Activated CD4-positive, alpha-beta memory T cell treated with anti-CD3 and anti-CD28 coated beads for 36 hours (primary cell): ENCODE data around the gene CAPZA2. TPM values are rescaled to one million over a fixed set of nuclear protein-coding genes. Genes with fewer than 3 reads are reported as not detected.
"Not testable (repeated sequence)": the region's sequence is repeated elsewhere in the genome, so short reads cannot be mapped to it uniquely, and the experiment has no call there.

Experiments
- CTCF ChIA-PET: fragments of 350-600 bp; sonication (Branson Sonifier 250); formaldehyde crosslinking; loops from one replicate; lab custom pipeline; 2021; ENCODE audit warnings: antibody characterized with exemption, inconsistent platforms; lab: Charles Lee
- POLR2A ChIA-PET: fragments of 350-600 bp; sonication (Branson Sonifier 250); formaldehyde crosslinking; loops from one replicate; lab custom pipeline; 2021; ENCODE audit warnings: antibody characterized with exemption; lab: Charles Lee
- DNase-seq: peaks from one replicate; pipeline ENCODE4 v3.0.0-alpha.2; 2020
- H3K27ac Mint-ChIP-seq: one replicate; pipeline ENCODE4 v1.8.0; 2021; ENCODE audit warnings: mixed read lengths
- H3K27me3 Mint-ChIP-seq: one replicate; pipeline ENCODE4 v1.8.0; 2021; ENCODE audit warnings: mixed read lengths
- H3K36me3 Mint-ChIP-seq: one replicate; pipeline ENCODE4 v1.8.0; 2021; ENCODE audit warnings: mixed read lengths
- H3K4me1 Mint-ChIP-seq: one replicate; pipeline ENCODE4 v1.8.0; 2021; ENCODE audit warnings: low read depth, mixed read lengths
- H3K4me3 Mint-ChIP-seq: one replicate; pipeline ENCODE4 v1.8.0; 2021; ENCODE audit warnings: mild to moderate bottlenecking, mixed read lengths
- H3K9me3 Mint-ChIP-seq: one replicate; pipeline ENCODE4 v1.8.0; 2021; ENCODE audit warnings: mixed read lengths
- intact Hi-C: fragments of 100-400 bp; cut with micrococcal nuclease; formaldehyde crosslinking; loops from one replicate; pipeline ENCODE4 v1.15.1; 2023
- total RNA-seq, 2 experiments: library from RNA; stranded (reverse); gene quantifications; one replicate each; pipeline ENCODE4 v1.2.3, GENCODE V29; 2021

The CAPZA2 gene
- total RNA-seq, 2 experiments from 2014 or later: 163 to 176 TPM

- Mint-ChIP-seq H3K9me3 (no peaks in the 10 kb centered on the region), H3K27ac (no peak overlapping the region), H3K4me3 (no peak overlapping the region), H3K36me3 (no peaks in the 10 kb centered on the region), H3K27me3 (peaks cover 3% of the 10 kb centered on the region), H3K4me1 (peaks cover 4% of the 10 kb centered on the region)
- intact Hi-C loops: loop anchor here (1.0 kb wide), 5 partner anchors 24 to 197 kb away; no protein-coding TSS in a partner anchor
- CTCF ChIA-PET: interaction anchor here (0.6 to 4.0 kb wide), 15 partner anchors 9 to 204 kb away, joined by 3 to 77 read pairs (median 5); partner anchors contain the start of gene ST7
- peak; percentile 84 for DNase-seq
- POLR2A ChIA-PET: no interaction called here
These were observed 67.8 kb downstream of the CAPZA2 start for GRCh38 chr7:116929914-116930913.

GRCh38 chr7:116932566-116932965 is 70.2 kb downstream of the CAPZA2 start:
- ChIA-PET POLR2A (no interaction called here), CTCF (interaction anchor here (0.6 to 3.6 kb wide), 8 partner anchors 10 to 413 kb away, joined by 3 to 18 read pairs (median 4); no protein-coding TSS in a partner anchor)
- peaks cover 4% of the 10 kb centered on the region for H3K4me1 Mint-ChIP-seq
- H3K27me3 Mint-ChIP-seq: peaks cover 12% of the 10 kb centered on the region
- H3K4me3 Mint-ChIP-seq: no peak overlapping the region
- no peak for DNase-seq
- intact Hi-C loops: no loop called here
- H3K9me3 Mint-ChIP-seq: no peaks in the 10 kb centered on the region
- H3K27ac Mint-ChIP-seq: no peak overlapping the region
- no peaks in the 10 kb centered on the region for H3K36me3 Mint-ChIP-seq

GRCh38 chr7:116933465-116933864 is 71.1 kb downstream of the CAPZA2 start:
- H3K27me3 Mint-ChIP-seq: peaks cover 16% of the 10 kb centered on the region
- no peak for DNase-seq
- no peaks in the 10 kb centered on the region for H3K36me3 Mint-ChIP-seq
- POLR2A ChIA-PET: no interaction called here
- H3K27ac Mint-ChIP-seq: no peak overlapping the region
- H3K4me3 Mint-ChIP-seq: no peak overlapping the region
- no peaks in the 10 kb centered on the region for H3K9me3 Mint-ChIP-seq
- peaks cover 4% of the 10 kb centered on the region for H3K4me1 Mint-ChIP-seq
- CTCF ChIA-PET: interaction anchor here (0.6 to 1.6 kb wide), 5 partner anchors 36 to 197 kb away, joined by 3 to 15 read pairs (median 4); no protein-coding TSS in a partner anchor
- intact Hi-C loops: no loop called here

- Mint-ChIP-seq H3K4me3 (no peak overlapping the region), H3K4me1 (peaks cover 4% of the 10 kb centered on the region), H3K9me3 (no peaks in the 10 kb centered on the region), H3K27me3 (peaks cover 19% of the 10 kb centered on the region), H3K27ac (no peak overlapping the region), H3K36me3 (no peaks in the 10 kb centered on the region)
- CTCF ChIA-PET: interaction anchor here (0.9 to 2.1 kb wide), 3 partner anchors 9 to 193 kb away, joined by 3 to 14 read pairs (median 3); no protein-coding TSS in a partner anchor
- no peak for DNase-seq
- intact Hi-C loops: no loop called here
- POLR2A ChIA-PET: no interaction called here
These were observed 72.2 kb downstream of the CAPZA2 start for GRCh38 chr7:116934580-116934979.

DNA sequence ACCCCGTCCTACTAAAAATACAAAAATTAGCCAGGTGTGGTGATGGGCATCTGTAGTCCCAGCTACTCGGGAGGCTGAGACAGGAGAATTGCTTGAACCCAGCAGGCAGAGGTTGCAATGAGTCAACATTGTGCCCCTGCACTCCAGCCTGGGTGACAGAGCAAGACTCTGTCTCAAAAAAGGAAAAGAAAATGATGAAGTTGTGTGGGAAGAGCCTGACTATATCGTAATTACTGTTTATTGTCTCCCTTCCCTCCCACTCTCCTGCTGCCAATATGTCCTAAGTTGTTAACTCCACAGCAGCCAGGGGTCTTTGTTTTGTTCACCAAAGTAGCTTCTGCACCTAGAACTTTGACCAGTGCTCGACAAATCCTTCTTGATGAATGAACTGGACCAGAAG is 74.5 kb downstream of the CAPZA2 start:
- H3K4me1 Mint-ChIP-seq, H3K36me3 Mint-ChIP-seq, DNase-seq, POLR2A ChIA-PET, H3K4me3 Mint-ChIP-seq, intact Hi-C loops, H3K27ac Mint-ChIP-seq, H3K9me3 Mint-ChIP-seq: not testable (repeated sequence)
- peaks cover 18% of the 10 kb centered on the region for H3K27me3 Mint-ChIP-seq
- CTCF ChIA-PET: interaction anchor here (0.7 kb wide), 1 partner anchor 74 kb away, joined by 4 read pairs; no protein-coding TSS in a partner anchor

DNA sequence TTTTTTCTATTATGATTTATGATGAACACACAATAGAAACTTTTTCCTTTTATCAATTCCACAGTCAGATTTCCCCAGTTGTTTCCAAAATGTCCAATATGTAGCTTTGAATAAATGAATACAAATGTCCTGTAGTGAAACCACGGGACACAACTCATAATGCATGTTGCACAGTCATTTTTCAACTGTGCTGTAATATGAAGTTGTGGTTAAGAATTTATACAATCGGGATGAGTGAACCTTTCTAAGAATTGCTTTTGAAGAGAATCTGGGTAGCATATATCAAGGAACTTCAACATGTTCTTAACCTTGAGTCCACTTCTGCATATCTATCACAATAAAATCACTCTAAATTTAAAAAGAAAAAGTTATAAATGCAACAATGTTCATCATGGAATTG is 76.3 kb downstream of the CAPZA2 start:
- ChIA-PET POLR2A (no interaction called here), CTCF (interaction anchor here (1.2 kb wide), 1 partner anchor 8 kb away, joined by 4 read pairs; no protein-coding TSS in a partner anchor)
- H3K27me3 Mint-ChIP-seq: peaks cover 16% of the 10 kb centered on the region
- peak overlapping the region; percentile 13 for H3K27ac Mint-ChIP-seq
- no peaks in the 10 kb centered on the region for H3K9me3 Mint-ChIP-seq
- no peak for DNase-seq
- no peaks in the 10 kb centered on the region for H3K36me3 Mint-ChIP-seq
- no peaks in the 10 kb centered on the region for H3K4me1 Mint-ChIP-seq
- no peak overlapping the region for H3K4me3 Mint-ChIP-seq
- intact Hi-C loops: no loop called here

DNA sequence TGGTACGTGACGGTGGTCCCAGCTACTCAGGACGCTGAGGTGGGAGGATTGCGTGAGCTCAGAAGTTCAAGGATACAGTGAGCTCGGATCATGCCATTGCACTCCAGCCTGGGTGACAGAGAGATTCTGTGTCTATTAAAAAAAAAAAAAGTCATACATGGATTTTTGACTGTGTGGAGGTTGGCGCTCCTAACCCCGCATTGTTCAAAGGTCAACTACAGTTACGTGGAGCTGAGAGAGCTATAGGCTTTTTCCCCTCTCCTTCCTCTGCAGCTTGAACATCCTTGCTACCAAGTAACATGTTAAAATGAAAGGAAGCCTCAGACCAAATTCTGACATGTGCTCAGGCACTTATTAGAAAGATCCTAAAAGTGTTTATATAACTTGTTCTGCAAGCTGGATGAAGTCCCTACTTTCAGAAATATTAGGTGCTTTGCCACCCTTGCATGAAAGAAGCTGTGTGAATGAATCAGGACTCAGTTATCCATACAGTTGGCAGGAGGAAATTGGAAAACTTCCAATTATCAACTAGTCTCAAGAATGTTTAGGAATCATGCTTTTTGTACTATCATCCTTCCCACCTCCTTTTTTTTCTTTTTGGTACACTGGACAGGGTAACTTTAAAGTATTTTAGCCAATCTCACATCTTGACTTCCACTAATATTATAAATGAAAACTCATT is 78.4 kb downstream of the CAPZA2 start:
- ChIA-PET CTCF (interaction anchor here (0.9 to 1.3 kb wide), 2 partner anchors 10 to 186 kb away, joined by 3 to 4 read pairs; no protein-coding TSS in a partner anchor), POLR2A (no interaction called here)
- intact Hi-C loops: no loop called here
- Mint-ChIP-seq H3K27ac (no peak overlapping the region), H3K9me3 (no peaks in the 10 kb centered on the region), H3K4me3 (no peak overlapping the region), H3K4me1 (no peaks in the 10 kb centered on the region), H3K36me3 (no peaks in the 10 kb centered on the region), H3K27me3 (peaks cover 13% of the 10 kb centered on the region)
- no peak for DNase-seq

GRCh38 chr7:116942504-116942903 is 80.1 kb downstream of the CAPZA2 start:
- DNase-seq: no peak
- CTCF ChIA-PET: interaction anchor here (0.7 to 1.6 kb wide), 3 partner anchors 10 to 69 kb away, joined by 3 to 5 read pairs (median 3); no protein-coding TSS in a partner anchor
- Mint-ChIP-seq H3K27ac (no peak overlapping the region), H3K36me3 (no peaks in the 10 kb centered on the region), H3K4me3 (no peak overlapping the region), H3K9me3 (no peaks in the 10 kb centered on the region), H3K4me1 (no peaks in the 10 kb centered on the region), H3K27me3 (peaks cover 8% of the 10 kb centered on the region)
- POLR2A ChIA-PET: no interaction called here
- intact Hi-C loops: no loop called here

GRCh38 chr7:116948934-116949333 is 86.5 kb downstream of the CAPZA2 start:
- H3K4me3 Mint-ChIP-seq: no peak overlapping the region
- H3K27me3 Mint-ChIP-seq: no peaks in the 10 kb centered on the region
- CTCF ChIA-PET: interaction anchor here (1.4 kb wide), 1 partner anchor 178 kb away, joined by 4 read pairs; no protein-coding TSS in a partner anchor

GRCh38 chr7:116949941-116950801 is 87.8 kb downstream of the CAPZA2 start:
- Mint-ChIP-seq H3K27me3 (no peaks in the 10 kb centered on the region), H3K36me3 (no peaks in the 10 kb centered on the region), H3K9me3 (no peaks in the 10 kb centered on the region), H3K4me3 (no peak overlapping the region), H3K4me1 (peaks cover 9% of the 10 kb centered on the region), H3K27ac (no peak overlapping the region)
- intact Hi-C loops: loop anchor here (5.0 kb wide), 1 partner anchor 1232 kb away; the partner anchor contains the start of gene LSM8
- no peak for DNase-seq
- ChIA-PET CTCF (no interaction called here), POLR2A (no interaction called here)

More at GRCh38 chr7:116948934-116949333, 86.5 kb downstream of the CAPZA2 start:
- Mint-ChIP-seq H3K4me1 (no peaks in the 10 kb centered on the region), H3K9me3 (no peaks in the 10 kb centered on the region), H3K36me3 (no peaks in the 10 kb centered on the region), H3K27ac (no peak overlapping the region)
- POLR2A ChIA-PET: no interaction called here
- DNase-seq: no peak
- intact Hi-C loops: no loop called here

DNA sequence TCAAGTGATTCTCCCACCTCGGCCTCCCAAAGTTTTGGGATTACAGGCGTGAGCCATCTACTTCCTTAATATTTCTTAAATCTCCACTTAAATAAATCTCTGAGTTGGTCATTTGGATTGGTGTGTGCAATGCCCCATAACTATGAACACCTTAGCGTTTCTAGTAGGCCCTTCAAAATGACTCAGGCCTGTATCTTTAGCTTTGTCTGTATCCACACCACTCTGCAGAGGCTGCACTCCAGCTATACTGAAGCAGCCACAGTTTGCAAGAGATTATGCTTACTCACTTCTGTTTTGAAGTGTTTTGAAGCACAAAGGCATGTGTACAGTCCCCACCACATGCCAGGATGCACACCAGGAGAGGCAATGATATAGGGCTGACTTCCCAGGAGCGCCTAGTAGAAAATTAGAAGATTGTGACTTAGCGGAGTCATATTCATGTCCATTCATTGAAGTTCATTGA is 88.5 kb downstream of the CAPZA2 start:
- Mint-ChIP-seq H3K9me3 (no peaks in the 10 kb centered on the region), H3K4me1 (peaks cover 16% of the 10 kb centered on the region), H3K27ac (no peak overlapping the region), H3K36me3 (no peaks in the 10 kb centered on the region), H3K4me3 (no peak overlapping the region), H3K27me3 (no peaks in the 10 kb centered on the region)
- POLR2A ChIA-PET: no interaction called here
- CTCF ChIA-PET: no interaction called here
- intact Hi-C loops: loop anchor here (5.0 kb wide), 1 partner anchor 1231 kb away; the partner anchor contains the start of gene LSM8
- DNase-seq: no peak
